Measurements from ENCODE around the gene LMOD1.
A peak's percentile ranks its signal among the peaks of the same experiment; 100 is the strongest.
"Not testable (repeated sequence)": the region's sequence is repeated elsewhere in the genome, so short reads cannot be mapped to it uniquely, and the experiment has no call there.

The LMOD1 gene

DNA sequence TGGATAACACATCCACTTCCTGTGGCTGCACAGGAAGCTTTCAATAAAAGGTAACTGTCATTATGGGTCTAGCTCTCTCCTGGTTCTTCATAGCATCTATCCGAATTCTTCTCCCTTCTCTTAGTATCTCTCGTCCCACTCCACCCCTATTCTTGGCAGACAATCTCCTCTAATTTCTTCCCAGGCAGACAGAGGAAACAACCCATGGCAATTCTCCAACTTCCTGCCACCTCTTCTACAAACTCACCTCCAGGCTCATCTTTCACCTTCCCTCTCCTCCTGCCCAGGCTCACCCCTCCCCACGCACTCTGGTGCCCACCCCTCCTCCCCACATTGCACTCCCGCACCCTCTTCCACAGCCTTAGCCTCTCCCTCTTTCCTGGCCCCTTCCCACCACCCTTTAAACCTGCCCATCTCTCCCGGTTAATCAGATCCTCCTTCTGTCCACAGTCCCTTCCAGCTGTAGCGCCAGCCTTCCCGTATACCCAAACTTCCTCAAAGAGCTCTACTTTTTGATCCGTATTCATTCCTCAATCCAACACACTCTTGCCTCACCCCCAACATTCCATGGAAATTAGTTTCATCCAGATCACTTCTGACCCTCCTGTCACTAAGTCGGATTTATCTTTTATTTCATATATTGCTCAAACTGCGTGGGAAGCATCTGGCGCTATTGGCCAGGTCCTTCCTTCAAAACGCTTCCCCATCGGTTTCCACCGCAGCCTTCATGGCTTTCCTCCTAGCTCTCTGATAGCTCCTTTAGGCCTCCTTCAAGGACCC, 31.7 kb downstream of the LMOD1 start:
- DNase-seq (ENCODE audit: low spot score): no peak

DNA sequence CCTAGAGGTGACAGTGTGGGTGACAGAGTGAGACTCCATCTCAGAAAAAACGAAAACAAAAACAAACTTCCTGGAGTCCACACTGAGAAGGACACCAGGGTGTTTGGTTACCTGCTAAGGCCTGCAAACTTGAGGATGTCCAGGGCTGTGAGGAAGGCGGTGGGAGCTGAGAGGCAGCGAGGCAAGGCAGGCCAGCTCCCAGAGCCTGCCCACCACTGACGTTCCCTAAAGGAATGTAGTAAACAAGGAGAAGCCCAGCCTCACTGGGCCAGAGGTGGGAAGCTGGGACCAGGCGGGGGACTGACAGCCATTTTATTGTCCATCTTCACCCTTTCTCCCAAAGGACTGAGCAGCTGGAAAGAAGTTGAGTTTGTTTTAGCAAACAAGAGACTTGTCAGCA, 33.5 kb downstream of the LMOD1 start:
- DNase-seq (ENCODE audit: low spot score): no peak

DNA sequence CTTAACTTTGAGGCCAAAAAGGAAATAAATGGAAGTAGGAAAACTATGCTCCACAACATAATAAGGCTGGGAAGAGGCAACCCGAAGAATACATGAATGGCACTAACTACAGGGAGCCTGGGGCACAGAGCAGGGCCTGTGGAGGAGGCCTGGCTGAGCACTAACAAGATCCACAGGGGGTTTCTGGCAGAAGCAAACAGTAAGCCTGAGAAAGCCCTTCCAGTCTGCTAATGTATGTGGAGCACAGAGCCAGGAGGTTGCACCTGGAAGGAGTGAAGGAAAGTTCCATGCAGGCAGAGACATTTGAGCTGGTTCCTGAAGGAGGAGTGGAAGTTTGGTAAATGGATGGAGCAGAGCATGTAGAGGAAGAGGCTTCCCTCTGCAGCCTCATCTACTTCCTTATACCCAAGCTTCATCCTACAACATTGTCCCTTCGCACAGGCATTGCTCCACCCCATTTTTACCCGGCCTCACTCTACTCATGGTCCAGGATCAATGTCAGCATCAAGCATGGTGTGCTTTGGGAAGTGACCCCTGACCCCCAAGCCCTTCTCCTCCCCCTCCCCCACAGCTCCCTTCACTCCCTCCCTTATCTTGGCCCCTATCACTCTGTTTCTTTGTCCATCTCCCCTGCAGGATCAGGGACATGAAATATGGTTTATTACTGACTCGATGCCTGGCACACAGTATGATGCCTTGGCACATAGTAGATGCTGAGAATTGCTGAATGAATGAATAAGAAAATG, 34.3 kb downstream of the LMOD1 start:
- DNase-seq (ENCODE audit: low spot score): no peak

GRCh38 chr1:201907621-201908020, 38.7 kb downstream of the LMOD1 start:
- DNase-seq (ENCODE audit: low spot score): no peak

GRCh38 chr1:201906336-201906735, 40.0 kb downstream of the LMOD1 start:
- no peak for DNase-seq (ENCODE audit: low spot score)

DNA sequence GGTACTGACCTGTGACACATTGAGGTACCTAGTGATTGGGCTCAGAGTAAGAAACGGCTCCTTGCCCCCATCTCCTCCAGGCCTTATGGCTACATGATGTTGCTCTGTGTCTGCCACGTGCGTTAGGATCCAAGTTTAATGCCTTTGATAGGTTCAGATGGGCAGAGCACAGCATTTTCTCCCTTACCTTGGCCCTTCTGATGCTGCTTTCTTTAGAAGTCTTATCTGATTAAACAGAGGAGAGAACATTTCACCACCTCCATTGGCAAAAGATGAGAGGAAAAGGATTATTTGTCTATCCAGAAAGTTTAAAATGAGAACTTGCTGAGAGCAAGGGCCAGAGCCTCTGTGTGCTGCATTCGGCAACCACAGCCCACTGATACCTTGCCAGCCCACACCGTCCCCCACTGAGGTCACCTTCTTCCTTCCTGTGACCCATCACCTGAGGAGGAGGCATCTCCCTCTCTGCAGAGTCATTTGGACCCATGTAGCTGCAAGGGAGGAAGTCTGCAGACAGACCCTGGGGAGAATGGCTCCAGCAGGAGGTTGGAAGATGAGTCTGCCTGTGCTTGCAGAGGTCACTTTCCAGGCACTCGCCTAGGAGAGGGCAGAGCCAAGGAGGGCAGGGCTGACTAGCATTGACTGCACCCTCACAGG, 41.0 kb downstream of the LMOD1 start:
- no peak for DNase-seq (ENCODE audit: low spot score)

DNA sequence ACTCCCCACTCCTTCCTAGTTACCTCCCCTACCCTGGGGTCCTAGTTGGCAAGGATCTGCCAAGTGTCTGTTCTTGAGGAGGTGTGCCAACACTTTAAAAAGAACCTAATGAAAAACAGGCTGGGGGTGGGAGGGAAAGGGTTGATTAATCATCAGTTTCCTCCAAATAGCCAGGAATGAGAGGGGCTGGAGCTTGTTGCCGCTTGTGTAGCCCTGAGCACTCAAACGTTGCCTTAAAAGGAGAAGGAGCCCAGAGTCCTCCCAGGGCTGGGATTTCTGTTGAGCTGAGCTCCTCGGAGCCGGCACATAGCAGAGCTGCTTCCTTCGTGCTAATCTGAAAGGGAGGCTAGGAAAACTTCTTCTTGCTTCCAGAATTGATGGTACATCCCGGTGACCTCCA, 41.8 kb downstream of the LMOD1 start:
- no peak for DNase-seq (ENCODE audit: low spot score)

DNA sequence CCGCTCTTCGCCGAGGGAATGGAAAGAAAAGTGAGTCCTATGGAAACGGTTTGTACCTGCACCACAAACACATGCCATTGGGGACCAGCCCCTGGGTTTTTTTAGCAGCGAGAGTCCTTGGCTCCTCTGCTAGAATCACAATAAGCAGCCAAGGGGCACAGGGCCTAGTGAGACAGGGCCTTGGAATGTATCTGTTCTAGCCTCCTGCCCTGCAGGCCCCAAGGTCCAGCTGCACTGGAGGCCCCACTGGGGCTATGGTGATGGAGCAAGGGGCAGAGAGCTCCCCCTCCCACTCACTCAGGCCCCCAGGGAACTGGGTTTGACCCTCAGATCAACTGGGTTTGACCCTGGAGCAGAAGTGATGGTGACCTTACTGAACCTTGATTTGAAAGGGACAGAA, 43.2 kb downstream of the LMOD1 start:
- no peak for DNase-seq (ENCODE audit: low spot score)

DNA sequence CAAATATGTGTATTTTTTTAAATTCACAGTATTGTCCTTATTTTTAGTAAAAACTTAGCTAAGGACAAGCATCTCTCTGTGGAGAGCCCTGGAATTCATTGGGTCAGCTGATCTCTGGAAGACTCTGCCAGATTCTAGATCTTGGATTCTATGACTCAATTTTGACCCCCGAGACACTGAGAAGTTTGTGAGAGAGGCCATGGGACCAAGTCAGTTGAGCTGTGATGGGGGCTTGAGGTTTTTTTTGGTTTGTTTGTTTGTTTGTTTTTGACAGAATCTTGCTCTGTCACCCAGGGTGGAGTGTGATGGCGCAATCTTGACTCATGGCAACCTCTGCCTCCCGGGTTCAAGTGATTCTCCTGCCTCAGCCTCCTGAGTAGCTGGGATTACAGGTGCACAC, 44.1 kb downstream of the LMOD1 start:
- DNase-seq (ENCODE audit: low spot score): no peak

DNA sequence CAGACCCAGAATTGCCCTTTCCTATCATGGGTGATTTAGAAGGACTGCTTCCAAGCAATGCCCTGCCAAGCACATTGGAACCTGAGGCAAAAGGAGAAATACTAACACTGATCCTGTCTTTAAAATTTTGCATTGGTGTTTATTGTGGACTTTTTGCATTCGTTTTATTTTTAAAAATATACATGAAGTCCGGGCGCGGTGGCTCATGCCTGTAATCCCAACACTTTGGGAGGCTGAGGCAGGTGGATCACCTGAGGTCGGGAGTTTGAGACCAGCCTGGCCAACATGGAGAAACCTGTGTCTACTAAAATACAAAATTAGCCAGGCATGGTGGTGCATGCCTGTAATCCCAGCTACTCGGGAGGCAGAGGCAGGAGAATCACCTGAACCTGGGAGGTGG, 45.3 kb downstream of the LMOD1 start:
- not testable (repeated sequence) for DNase-seq (ENCODE audit: low spot score)

GRCh38 chr1:201900476-201900875, 45.9 kb downstream of the LMOD1 start:
- no peak for DNase-seq (ENCODE audit: low spot score)

- no peak for DNase-seq (ENCODE audit: low spot score)
Measured at GRCh38 chr1:201899683-201900429, 46.5 kb downstream of the LMOD1 start.

DNA sequence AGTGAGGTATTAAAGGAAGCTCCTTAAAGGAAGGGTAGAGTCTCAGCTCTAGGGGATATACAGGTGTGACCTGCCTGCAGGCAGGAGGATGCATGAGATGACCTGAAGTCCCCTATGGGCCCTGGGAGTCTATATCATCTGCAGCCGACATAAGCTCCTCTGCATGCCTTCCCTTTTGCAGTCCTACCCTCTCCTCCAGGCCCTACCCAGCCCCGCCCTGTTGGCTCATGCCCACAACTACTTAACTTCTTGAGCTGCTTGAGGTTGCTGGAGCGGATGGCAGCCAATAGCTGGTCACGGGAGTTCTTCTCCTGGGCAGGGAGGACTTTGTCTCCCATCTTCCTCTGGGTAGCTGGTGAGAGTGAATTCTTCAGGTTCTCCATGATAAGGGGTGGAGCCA, 47.4 kb downstream of the LMOD1 start:
- DNase-seq (ENCODE audit: low spot score): no peak

DNA sequence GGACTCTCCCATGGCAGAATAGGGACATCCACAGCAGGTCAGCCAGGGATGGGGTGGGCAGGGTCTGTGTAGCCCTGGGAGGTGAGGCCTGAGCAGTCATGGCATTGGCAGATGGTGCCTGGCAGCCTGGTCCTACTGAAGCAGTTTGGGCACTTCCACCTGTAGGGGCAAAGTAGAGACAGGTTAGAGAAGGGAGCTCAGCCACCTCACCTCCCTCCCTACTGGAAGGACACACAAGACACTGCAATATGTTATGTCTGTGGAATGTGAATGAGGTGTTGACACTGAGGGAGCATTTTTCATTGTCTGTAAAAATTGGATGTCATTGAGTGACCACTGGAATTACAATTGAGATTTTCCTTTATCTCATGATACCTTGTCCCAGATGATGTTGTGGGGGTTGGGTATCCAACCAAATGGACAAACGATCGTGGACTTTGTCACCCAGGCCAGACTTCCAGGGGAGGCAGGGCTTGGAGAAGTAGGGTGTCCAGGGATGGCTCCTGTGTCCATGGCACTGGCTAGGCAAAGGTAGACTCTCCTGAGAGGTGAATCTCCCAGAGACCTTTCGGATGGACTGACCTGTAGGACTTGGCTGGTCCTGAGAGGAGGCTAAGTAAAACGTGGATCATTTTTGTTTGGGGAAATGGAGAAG, 48.0 kb downstream of the LMOD1 start:
- no peak for DNase-seq (ENCODE audit: low spot score)

DNA sequence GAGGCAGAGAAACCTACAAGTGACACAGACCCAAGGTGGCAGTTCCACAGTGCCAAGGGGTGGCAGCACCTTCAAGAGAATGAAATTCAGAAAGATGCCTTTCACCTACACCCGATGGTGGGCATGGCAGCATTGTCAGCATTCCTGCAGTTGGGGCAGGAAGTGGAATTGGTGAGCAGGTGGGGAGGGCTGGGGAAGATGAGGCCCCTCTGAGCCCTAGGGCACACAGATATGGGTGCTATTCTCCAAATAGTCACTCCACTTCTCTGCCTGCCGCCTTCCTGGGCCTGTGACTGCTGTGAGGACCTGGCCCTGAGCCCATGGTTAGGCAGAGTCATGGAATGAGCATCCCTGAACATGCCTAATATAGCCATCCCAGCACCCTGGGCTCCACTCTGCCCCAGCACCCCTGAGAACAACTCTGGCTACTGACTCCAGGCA, 49.4 kb downstream of the LMOD1 start:
- DNase-seq (ENCODE audit: low spot score): no peak

GRCh38 chr1:201895913-201896807, 50.2 kb downstream of the LMOD1 start:
- peak; percentile 86 for DNase-seq (ENCODE audit: low spot score)

GRCh38 chr1:201895120-201895665, 51.2 kb downstream of the LMOD1 start:
- DNase-seq (ENCODE audit: low spot score): no peak

DNA sequence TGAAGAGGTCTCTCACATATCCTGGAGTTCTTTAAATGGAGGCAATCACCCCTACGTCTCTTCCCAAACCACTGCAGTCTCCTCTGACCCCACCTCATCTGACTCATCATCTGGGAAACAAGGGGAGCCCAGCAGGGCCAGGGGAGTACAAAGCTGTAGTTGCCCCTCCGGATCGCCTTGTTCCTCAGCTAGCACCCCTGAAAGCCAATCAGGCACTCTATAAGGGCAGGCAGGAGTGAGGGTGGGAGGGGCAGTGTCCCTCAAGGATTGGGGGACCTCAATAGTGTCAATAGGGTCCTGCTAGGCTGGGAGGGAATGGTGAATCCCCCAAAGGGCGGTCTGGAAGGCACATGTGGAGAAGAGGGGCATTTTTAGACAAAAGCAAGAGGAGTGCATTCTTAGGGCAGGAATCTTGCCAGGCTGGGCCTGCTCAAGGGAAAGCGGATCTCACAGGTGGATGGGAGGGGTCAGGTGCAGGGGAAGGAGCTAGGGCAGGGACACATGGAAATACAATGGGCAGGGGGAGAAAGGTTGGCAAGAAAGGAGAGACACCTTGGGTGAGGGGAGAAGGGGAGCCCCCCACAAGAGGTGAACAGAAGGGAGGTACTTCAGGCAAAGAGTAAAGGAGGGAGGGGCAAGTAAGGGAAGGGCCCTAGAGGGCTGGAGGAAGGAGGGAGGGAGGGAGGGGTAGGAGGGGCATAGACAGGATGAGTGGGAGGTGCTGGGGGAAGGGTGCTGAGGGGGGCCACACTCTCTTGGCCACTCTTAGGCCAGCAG, 51.8 kb downstream of the LMOD1 start:
- no peak for DNase-seq (ENCODE audit: low spot score)

- no peak for DNase-seq (ENCODE audit: low spot score)
Measured at GRCh38 chr1:201893431-201893830, 52.9 kb downstream of the LMOD1 start.

GRCh38 chr1:201892211-201892610, 54.1 kb downstream of the LMOD1 start:
- no peak for DNase-seq (ENCODE audit: low spot score)

Measured in HuH-7.5 (cell line).